Measurements from ENCODE around the gene ELF3.
"Not testable (repeated sequence)": the region's sequence is repeated elsewhere in the genome, so short reads cannot be mapped to it uniquely, and the experiment has no call there.

Gene ELF3

DNA sequence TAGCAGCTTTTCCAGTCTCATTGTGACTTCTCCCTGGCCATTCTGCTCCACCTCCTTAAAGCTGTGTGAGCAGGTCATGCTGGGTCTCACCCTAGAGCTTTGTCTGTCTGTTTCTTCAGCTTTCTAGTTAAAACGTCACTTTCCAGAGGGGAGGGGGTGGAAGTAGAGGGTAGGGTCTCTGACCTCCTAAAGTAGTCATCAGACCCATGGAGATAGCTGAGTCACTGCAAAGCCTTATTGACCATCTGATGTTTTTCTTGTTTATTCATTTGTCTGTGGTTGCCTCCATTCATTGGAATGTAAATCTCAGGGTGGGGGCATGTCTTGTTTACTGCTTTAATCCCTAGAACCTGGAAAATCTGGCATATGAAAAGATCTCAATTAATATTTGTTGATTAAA, 52.7 kb downstream of the ELF3 start:
- Histone ChIP-seq H3K36me3 (ENCODE audit: insufficient read depth, low read length) (no peaks in the 10 kb centered on the region), H3K4me3 (no peak overlapping the region), H3K9ac (ENCODE audit: insufficient read length) (no peak overlapping the region), H3K27ac (no peak overlapping the region), H3K9me3 (ENCODE audit: low read depth, low read length) (no peaks in the 10 kb centered on the region)
- DNase-seq (ENCODE audit: low read depth, low spot score) = no peak
- TF ChIP-seq EZH2 (IDR thresholded peaks at IDR 0.05) (no peak), POLR2AphosphoS5 (IDR thresholded peaks at IDR 0.05; ENCODE audit: borderline replicate concordance, low read depth, low read length) (no peak), FOXP2 (optimal IDR thresholded peaks at IDR 0.05; ENCODE audit: control extremely low read depth, extremely low read length, insufficient read depth) (no peak)

DNA sequence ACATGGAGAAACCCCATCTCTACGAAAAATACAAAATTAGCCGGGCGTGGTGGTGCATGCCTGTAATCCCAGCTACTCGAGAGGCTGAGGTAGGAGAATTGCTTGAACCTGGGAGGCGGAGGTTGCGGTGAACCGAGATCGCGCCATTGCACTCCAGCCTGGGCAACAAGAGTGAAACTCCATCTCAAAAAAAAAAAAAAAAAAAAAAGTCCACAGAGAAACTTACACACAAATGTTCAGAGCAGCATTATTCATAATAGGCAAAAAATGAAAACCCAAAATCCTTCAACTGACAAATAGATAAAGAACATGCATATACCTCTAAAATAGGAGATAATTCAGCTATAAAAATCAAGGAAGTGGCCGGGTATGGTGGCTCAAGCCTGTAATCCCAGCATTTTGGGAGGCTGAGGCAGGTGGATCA, 54.5 kb downstream of the ELF3 start:
- H3K9me3 ChIP-seq (ENCODE audit: low read depth, low read length); H3K9ac ChIP-seq (ENCODE audit: insufficient read length); H3K4me3 ChIP-seq; H3K27ac ChIP-seq; H3K36me3 ChIP-seq (ENCODE audit: insufficient read depth, low read length); DNase-seq (ENCODE audit: low read depth, low spot score): not testable (repeated sequence)

Data from SK-N-MC (cell line).